ENCODE measurements around the gene FAHD1.
"Not testable (repeated sequence)": the region's sequence is repeated elsewhere in the genome, so short reads cannot be mapped to it uniquely, and the experiment has no call there.

DNA sequence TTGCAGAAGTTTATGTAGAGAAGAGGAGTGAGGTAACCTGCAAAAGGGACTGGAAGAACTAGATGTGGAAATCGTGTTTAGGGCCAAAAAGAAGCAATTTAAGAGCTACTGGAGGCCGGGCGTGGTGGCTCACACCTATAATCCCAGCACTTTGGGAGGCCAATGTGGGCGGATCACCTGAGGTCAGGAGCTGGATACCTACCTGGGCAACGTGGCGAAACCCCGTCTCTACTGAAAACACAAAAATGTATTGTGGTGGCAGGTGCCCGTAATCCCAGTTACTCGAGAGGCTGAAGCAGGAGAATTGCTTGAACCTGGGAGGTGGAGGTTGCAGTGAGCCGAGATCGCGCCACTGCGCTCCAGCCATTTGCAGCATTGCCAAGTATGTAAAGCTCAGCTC lies 49.1 kb downstream of the FAHD1 start:
- TF ChIP-seq, protein P1, sequence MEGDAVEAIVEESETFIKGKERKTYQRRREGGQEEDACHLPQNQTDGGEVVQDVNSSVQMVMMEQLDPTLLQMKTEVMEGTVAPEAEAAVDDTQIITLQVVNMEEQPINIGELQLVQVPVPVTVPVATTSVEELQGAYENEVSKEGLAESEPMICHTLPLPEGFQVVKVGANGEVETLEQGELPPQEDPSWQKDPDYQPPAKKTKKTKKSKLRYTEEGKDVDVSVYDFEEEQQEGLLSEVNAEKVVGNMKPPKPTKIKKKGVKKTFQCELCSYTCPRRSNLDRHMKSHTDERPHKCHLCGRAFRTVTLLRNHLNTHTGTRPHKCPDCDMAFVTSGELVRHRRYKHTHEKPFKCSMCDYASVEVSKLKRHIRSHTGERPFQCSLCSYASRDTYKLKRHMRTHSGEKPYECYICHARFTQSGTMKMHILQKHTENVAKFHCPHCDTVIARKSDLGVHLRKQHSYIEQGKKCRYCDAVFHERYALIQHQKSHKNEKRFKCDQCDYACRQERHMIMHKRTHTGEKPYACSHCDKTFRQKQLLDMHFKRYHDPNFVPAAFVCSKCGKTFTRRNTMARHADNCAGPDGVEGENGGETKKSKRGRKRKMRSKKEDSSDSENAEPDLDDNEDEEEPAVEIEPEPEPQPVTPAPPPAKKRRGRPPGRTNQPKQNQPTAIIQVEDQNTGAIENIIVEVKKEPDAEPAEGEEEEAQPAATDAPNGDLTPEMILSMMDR (IDR thresholded peaks at IDR 0.05): not testable (repeated sequence)
- TF ChIP-seq POLR2A (IDR thresholded peaks at IDR 0.05): not testable (repeated sequence)
